ENCODE data around the gene ANK2.

ANK2 gene

DNA sequence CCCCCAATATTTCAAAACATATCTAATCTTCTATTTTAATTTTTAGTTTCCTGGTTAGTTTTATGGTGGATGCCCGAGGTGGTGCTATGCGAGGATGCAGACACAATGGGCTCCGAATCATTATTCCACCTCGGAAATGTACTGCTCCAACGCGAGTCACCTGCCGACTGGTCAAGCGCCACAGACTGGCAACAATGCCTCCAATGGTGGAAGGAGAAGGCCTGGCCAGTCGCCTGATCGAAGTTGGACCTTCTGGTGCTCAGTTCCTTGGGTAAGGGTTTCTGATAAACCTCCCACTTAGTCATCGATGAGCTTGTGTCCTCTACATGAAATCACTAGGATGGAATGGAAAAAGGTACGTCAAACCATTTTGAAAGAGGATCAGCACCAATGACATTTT is 280.7 kb downstream of the ANK2 start:
- H3K4me3 ChIP-seq (ENCODE audit: low read depth, low read length), result no peak overlapping the region
- no peak for DNase-seq (ENCODE audit: low read depth)
- TF ChIP-seq, protein P1, sequence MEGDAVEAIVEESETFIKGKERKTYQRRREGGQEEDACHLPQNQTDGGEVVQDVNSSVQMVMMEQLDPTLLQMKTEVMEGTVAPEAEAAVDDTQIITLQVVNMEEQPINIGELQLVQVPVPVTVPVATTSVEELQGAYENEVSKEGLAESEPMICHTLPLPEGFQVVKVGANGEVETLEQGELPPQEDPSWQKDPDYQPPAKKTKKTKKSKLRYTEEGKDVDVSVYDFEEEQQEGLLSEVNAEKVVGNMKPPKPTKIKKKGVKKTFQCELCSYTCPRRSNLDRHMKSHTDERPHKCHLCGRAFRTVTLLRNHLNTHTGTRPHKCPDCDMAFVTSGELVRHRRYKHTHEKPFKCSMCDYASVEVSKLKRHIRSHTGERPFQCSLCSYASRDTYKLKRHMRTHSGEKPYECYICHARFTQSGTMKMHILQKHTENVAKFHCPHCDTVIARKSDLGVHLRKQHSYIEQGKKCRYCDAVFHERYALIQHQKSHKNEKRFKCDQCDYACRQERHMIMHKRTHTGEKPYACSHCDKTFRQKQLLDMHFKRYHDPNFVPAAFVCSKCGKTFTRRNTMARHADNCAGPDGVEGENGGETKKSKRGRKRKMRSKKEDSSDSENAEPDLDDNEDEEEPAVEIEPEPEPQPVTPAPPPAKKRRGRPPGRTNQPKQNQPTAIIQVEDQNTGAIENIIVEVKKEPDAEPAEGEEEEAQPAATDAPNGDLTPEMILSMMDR (conservative IDR thresholded peaks at IDR 0.05; ENCODE audit: low read depth, low read length), result no peak

DNA sequence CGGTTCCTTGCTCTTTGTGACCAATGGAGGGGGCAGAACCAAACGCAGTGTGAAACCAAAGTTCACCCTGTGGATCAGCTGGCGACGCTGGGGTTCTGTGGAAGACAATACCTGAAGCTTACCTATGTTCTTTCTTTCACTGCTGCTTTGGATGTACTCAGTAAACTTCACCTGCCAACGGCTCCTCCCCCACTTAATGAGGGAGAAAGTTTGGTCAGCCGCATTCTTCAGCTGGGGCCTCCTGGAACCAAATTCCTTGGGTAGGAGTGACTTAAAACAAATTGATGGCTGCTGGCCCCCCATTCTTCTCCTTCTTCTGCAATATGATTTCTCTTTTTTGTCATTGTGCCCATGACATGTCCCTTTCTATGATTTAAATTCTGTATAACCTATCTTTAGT is 282.4 kb downstream of the ANK2 start:
- no peak for DNase-seq (ENCODE audit: low read depth)
- TF ChIP-seq, protein P1 (conservative IDR thresholded peaks at IDR 0.05; ENCODE audit: low read depth, low read length), result no peak
- H3K4me3 ChIP-seq (ENCODE audit: low read depth, low read length), result no peak overlapping the region

DNA sequence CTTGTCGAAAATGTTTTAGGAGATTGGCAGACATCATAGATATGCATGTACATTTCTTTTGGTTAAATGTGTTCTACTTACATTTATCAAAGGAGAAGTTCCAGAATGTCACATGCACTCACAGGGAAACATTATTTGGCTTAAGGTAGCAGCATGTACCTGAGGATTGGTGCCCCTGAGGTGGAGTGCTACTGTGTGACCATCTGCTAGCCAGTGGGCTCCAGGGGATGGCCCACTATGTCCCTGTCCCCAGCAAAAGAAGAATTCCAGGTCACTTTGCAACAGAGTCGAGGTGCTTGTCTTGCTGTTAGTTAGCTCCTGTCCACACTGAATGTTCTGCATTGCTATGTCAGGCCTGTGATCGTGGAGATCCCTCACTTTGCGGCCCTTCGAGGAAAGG is 283.2 kb downstream of the ANK2 start:
- TF ChIP-seq, protein P1 (conservative IDR thresholded peaks at IDR 0.05; ENCODE audit: low read depth, low read length), result no peak
- H3K4me3 ChIP-seq (ENCODE audit: low read depth, low read length), result no peak overlapping the region
- no peak for DNase-seq (ENCODE audit: low read depth)

DNA sequence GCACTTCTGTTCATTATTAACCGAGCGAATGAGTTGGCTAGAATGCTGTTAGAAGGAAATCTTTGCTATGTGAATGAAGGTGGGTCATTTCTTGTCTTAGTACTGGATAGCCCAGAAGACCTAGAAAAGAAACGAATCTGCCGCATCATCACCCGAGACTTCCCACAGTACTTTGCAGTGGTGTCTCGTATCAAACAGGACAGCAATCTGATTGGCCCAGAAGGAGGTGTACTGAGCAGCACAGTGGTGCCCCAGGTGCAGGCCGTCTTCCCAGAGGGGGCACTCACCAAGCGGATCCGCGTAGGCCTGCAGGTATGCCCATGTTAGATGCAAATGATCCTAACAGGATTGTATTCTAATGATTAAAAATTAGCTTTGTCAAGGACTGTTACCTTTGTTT is 286.3 kb downstream of the ANK2 start:
- TF ChIP-seq, protein P1 (conservative IDR thresholded peaks at IDR 0.05; ENCODE audit: low read depth, low read length), result no peak
- H3K4me3 ChIP-seq (ENCODE audit: low read depth, low read length), result no peak overlapping the region
- no peak for DNase-seq (ENCODE audit: low read depth)

DNA sequence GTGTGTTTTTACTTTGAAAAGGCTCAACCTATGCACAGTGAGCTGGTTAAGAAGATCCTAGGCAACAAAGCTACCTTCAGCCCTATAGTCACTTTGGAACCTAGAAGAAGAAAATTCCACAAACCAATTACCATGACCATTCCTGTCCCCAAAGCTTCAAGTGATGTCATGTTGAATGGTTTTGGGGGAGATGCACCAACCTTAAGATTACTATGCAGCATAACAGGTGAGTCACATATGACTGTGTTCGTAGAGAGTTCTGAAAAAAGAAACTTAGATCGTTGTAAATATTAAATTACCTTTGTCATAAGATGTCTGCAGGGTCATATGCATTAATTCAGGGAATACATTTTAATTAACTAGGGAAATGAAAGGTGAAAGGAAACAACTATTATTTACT is 287.1 kb downstream of the ANK2 start:
- DNase-seq (ENCODE audit: low read depth), result no peak
- TF ChIP-seq, protein P1 (conservative IDR thresholded peaks at IDR 0.05; ENCODE audit: low read depth, low read length), result no peak
- H3K4me3 ChIP-seq (ENCODE audit: low read depth, low read length), result no peak overlapping the region

DNA sequence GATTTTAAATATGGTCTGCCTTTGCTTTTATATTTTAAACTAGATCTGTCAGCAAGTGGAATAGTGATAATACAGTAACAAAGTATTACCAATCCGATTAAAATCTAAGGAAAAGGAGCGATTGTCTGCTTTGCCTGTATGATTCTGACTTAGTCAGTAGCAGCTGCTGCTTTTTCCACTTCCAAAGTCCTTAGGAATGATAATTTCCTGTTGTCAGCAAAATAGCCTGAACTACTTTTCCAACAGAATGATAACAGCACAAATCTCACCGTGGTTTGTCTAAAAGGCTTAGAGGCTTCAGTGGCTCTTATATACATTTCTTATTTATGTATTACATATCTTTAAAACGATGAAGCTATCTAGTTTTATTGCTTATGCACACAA is 290.0 kb downstream of the ANK2 start:
- TF ChIP-seq, protein P1 (conservative IDR thresholded peaks at IDR 0.05; ENCODE audit: low read depth, low read length), result no peak
- DNase-seq (ENCODE audit: low read depth), result peak; percentile 5
- H3K4me3 ChIP-seq (ENCODE audit: low read depth, low read length), result no peak overlapping the region

DNA sequence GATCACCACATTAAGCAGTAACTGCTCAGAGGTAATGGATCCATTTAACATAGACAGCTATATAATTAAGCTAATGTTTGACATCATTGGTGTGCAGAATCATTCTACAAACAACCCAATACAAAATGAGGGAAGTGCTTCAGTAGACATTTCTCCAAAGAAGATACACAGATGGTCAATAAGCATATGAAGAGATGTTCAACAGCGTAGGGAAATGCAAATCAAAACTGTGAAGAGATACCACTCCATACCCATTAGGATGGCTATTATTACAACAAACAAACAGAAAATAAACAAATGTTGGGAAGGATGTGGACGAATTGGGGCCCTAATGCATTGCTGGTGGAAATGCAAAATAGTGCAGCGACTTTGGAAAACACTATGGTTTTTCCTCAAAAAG is 294.6 kb downstream of the ANK2 start:
- DNase-seq (ENCODE audit: low read depth), result no peak
- no peak overlapping the region for H3K4me3 ChIP-seq (ENCODE audit: low read depth, low read length)
- TF ChIP-seq, protein P1 (conservative IDR thresholded peaks at IDR 0.05; ENCODE audit: low read depth, low read length), result no peak
